Measurements from ENCODE around the gene SMARCA1. TPM values are rescaled to one million over a fixed set of nuclear protein-coding genes. Genes with fewer than 3 reads are reported as not detected.

SMARCA1 gene
- total and polyA plus RNA-seq, 2 donors (not counting 1 experiment from before 2014, with no cell fraction given) = 0.07 to 0.39 TPM

- Mint-ChIP-seq H3K4me1 (no peaks in the 10 kb centered on the region), H3K27me3 (no peaks in the 10 kb centered on the region), H3K9me3 (ENCODE audit: insufficient read depth) (no peaks in the 10 kb centered on the region), H3K27ac (no peak overlapping the region), H3K4me3 (no peak overlapping the region)
- H3K4me3 ChIP-seq (ENCODE audit: control extremely low read depth in 1 of 5, extremely low read depth in 1 of 5, insufficient read depth in 1 of 5, low read depth in 2 of 5, low read length in 4 of 5) = no peak overlapping the region
- no peaks in the 10 kb centered on the region for H3K4me1 ChIP-seq (ENCODE audit: control insufficient read depth in 2 of 2, insufficient read depth in 2 of 2, low read length in 2 of 2)
- H3K79me2 ChIP-seq (ENCODE audit: control insufficient read depth, insufficient read depth, low read length) = no peaks in the 10 kb centered on the region
- H3K9me3 ChIP-seq (ENCODE audit: control extremely low read depth in 1 of 3, control insufficient read depth in 2 of 3, insufficient read depth in 1 of 3, low read length in 2 of 3) = no peaks in the 10 kb centered on the region
- no peak overlapping the region for H3K4me2 ChIP-seq (replicated peaks; ENCODE audit: low read depth, low read length, poor library complexity, severe bottlenecking)
- H2AFZ ChIP-seq (ENCODE audit: insufficient read depth, low read depth, low read length, poor library complexity, severe bottlenecking) = no peak overlapping the region
- CTCF ChIA-PET = no interaction called here
- intact Hi-C loops (cut with micrococcal nuclease) = no loop called here
- no peak overlapping the region for H3K27ac ChIP-seq (ENCODE audit: low read length in 2 of 2)
- no peaks in the 10 kb centered on the region for H3K36me3 ChIP-seq (replicated peaks in 1 of 2; ENCODE audit: control extremely low read depth in 1 of 2, control insufficient read depth in 1 of 2, extremely low read depth in 1 of 2, insufficient read depth in 2 of 2, low read length in 1 of 2)
- POLR2A ChIA-PET = no interaction called here
- TF ChIP-seq CTCF (IDR thresholded peaks at IDR 0.05) = no peak
- TF ChIP-seq EZH2 (IDR thresholded peaks at IDR 0.05; ENCODE audit: borderline replicate concordance, insufficient read depth, low read depth, low read length, poor library complexity, severe bottlenecking) = no peak
- ATAC-seq (ENCODE audit: low read depth) (no peak), DNase-seq (no peak)
- WGBS (ENCODE audit: insufficient coverage) = no CpG with 5 or more reads among the region's 3 CpGs
- H3K9ac ChIP-seq (ENCODE audit: low read length) = no peak overlapping the region
- H4K20me1 ChIP-seq (ENCODE audit: control insufficient read depth, insufficient read depth, low read length, poor library complexity, severe bottlenecking) = no peaks in the 10 kb centered on the region
- no peaks in the 10 kb centered on the region for H3K27me3 ChIP-seq (replicated peaks in 1 of 4; ENCODE audit: control extremely low read depth in 1 of 4, control insufficient read depth in 3 of 4, insufficient read depth in 4 of 4, low read length in 3 of 4)
Observed at GRCh38 chrX:129433945-129434344, 89.3 kb downstream of the SMARCA1 start.

GRCh38 chrX:129433461-129433860, 89.8 kb downstream of the SMARCA1 start:
- Mint-ChIP-seq H3K4me1 (no peaks in the 10 kb centered on the region), H3K4me3 (no peak overlapping the region), H3K27ac (no peak overlapping the region), H3K27me3 (no peaks in the 10 kb centered on the region), H3K9me3 (ENCODE audit: insufficient read depth) (no peaks in the 10 kb centered on the region)
- intact Hi-C loops (cut with micrococcal nuclease) = no loop called here
- Histone ChIP-seq H3K9me3 (ENCODE audit: control extremely low read depth in 1 of 3, control insufficient read depth in 2 of 3, insufficient read depth in 1 of 3, low read length in 2 of 3) (no peaks in the 10 kb centered on the region), H3K4me1 (ENCODE audit: control insufficient read depth in 2 of 2, insufficient read depth in 2 of 2, low read length in 2 of 2) (no peaks in the 10 kb centered on the region), H3K27ac (ENCODE audit: low read length in 2 of 2) (no peak overlapping the region), H4K20me1 (ENCODE audit: control insufficient read depth, insufficient read depth, low read length, poor library complexity, severe bottlenecking) (no peaks in the 10 kb centered on the region), H3K4me2 (replicated peaks; ENCODE audit: low read depth, low read length, poor library complexity, severe bottlenecking) (no peak overlapping the region), H3K79me2 (ENCODE audit: control insufficient read depth, insufficient read depth, low read length) (no peaks in the 10 kb centered on the region), H2AFZ (ENCODE audit: insufficient read depth, low read depth, low read length, poor library complexity, severe bottlenecking) (no peak overlapping the region), H3K27me3 (replicated peaks in 1 of 4; ENCODE audit: control extremely low read depth in 1 of 4, control insufficient read depth in 3 of 4, insufficient read depth in 4 of 4, low read length in 3 of 4) (no peaks in the 10 kb centered on the region), H3K36me3 (replicated peaks in 1 of 2; ENCODE audit: control extremely low read depth in 1 of 2, control insufficient read depth in 1 of 2, extremely low read depth in 1 of 2, insufficient read depth in 2 of 2, low read length in 1 of 2) (no peaks in the 10 kb centered on the region), H3K4me3 (ENCODE audit: control extremely low read depth in 1 of 5, extremely low read depth in 1 of 5, insufficient read depth in 1 of 5, low read depth in 2 of 5, low read length in 4 of 5) (no peak overlapping the region), H3K9ac (ENCODE audit: low read length) (no peak overlapping the region)
- ATAC-seq (ENCODE audit: low read depth) (no peak), DNase-seq (no peak)
- WGBS (ENCODE audit: insufficient coverage) = no CpG with 5 or more reads among the region's 2 CpGs
- TF ChIP-seq CTCF (IDR thresholded peaks at IDR 0.05) (no peak), EZH2 (IDR thresholded peaks at IDR 0.05; ENCODE audit: borderline replicate concordance, insufficient read depth, low read depth, low read length, poor library complexity, severe bottlenecking) (no peak)
- CTCF ChIA-PET = no interaction called here
- POLR2A ChIA-PET = no interaction called here
